B cell (primary cell): ENCODE data around the gene ZNF438. TPM values are rescaled to one million over a fixed set of nuclear protein-coding genes. Genes with fewer than 3 reads are reported as not detected.

Experiments
- ATAC-seq: fragments of 200-7000 bp; cut with Tn5 transposase; one replicate; pipeline ENCODE4 v1.10.0; 2021; ENCODE audit warnings: low read depth, mild to moderate bottlenecking, moderate number of reproducible peaks, moderate library complexity
- CTCF ChIA-PET: fragments of 350-600 bp; sonication (Branson Sonifier 250); formaldehyde crosslinking; loops from one replicate; lab custom pipeline; 2021; ENCODE audit warnings: antibody characterized with exemption, inconsistent platforms; lab: Charles Lee
- POLR2A ChIA-PET: fragments of 350-600 bp; sonication (Branson Sonifier 250); formaldehyde crosslinking; loops from one replicate; lab custom pipeline; 2021; ENCODE audit warnings: antibody characterized with exemption; lab: Charles Lee
- DNase-seq: peaks from one replicate; pipeline ENCODE4 v3.0.0; 2013
- H2AFZ ChIP-seq: 2 replicates; pipeline ENCODE4 v1.6.1; 2012; ENCODE audit warnings: mild to moderate bottlenecking, low read depth, low read length; ENCODE audit not compliant: insufficient read depth, poor library complexity, severe bottlenecking
- H3K27ac ChIP-seq, 2 donors: 1 replicate in 1 of 2; 2 replicates in 1 of 2; pipeline ENCODE4 v1.5.1; 2012 to 2013; ENCODE audit warnings: low read length in 2 of 2, mild to moderate bottlenecking in 2 of 2, moderate library complexity in 1 of 2
- H3K27me3 ChIP-seq, 4 experiments: fragments of 200-600 bp in 1 of 4; sonication (generic) in 1 of 4; replicated peaks in 1 of 4; 1 replicate in 2 of 4; 2 replicates in 2 of 4; pipeline versions ENCODE4 v1.6.1 to v1.7.0; 2013 to 2016; ENCODE audit warnings: low read length in 3 of 4, mild to moderate bottlenecking in 2 of 4, mixed read lengths in 1 of 4, moderate library complexity in 1 of 4; ENCODE audit not compliant: insufficient read depth in 4 of 4, control insufficient read depth in 3 of 4; ENCODE audit errors: control extremely low read depth in 1 of 4
- H3K36me3 ChIP-seq, 2 experiments: replicated peaks in 1 of 2; 1 replicate in 1 of 2; 2 replicates in 1 of 2; pipeline versions ENCODE4 v1.6.1 to v1.7.1; 2013; ENCODE audit warnings: low read length in 1 of 2; ENCODE audit not compliant: insufficient read depth in 2 of 2, control insufficient read depth in 1 of 2; ENCODE audit errors: control extremely low read depth in 1 of 2, extremely low read depth in 1 of 2
- H3K4me1 ChIP-seq, 2 donors: fragments of 200-600 bp in 1 of 2; sonication (generic) in 1 of 2; 1 replicate in 1 of 2; 2 replicates in 1 of 2; pipeline versions ENCODE4 v1.5.1 to v1.6.1; 2013 to 2017; ENCODE audit warnings: low read length in 2 of 2; ENCODE audit not compliant: control insufficient read depth in 2 of 2, insufficient read depth in 2 of 2
- H3K4me2 ChIP-seq: replicated peaks from 2 replicates; pipeline ENCODE3; 2012; ENCODE audit warnings: mild to moderate bottlenecking, low read depth, low read length; ENCODE audit not compliant: poor library complexity, severe bottlenecking
- H3K4me3 ChIP-seq, 5 experiments: fragments of 200-600 bp in 1 of 5; sonication (generic) in 1 of 5; 1 replicate in 3 of 5; 2 replicates in 2 of 5; pipeline versions ENCODE4 v1.5.1 to v1.7.0; 2011 to 2016; ENCODE audit warnings: low read length in 4 of 5, mild to moderate bottlenecking in 4 of 5, low read depth in 2 of 5, control low read depth in 1 of 5, moderate library complexity in 1 of 5; ENCODE audit not compliant: insufficient read depth in 1 of 5; ENCODE audit errors: control extremely low read depth in 1 of 5, extremely low read depth in 1 of 5
- H3K79me2 ChIP-seq: fragments of 200-600 bp; sonication (generic); one replicate; pipeline ENCODE4 v1.6.0; 2016; ENCODE audit warnings: low read length; ENCODE audit not compliant: control insufficient read depth, insufficient read depth
- H3K9ac ChIP-seq: fragments of 200-600 bp; sonication (generic); 2 replicates; pipeline ENCODE4 v1.6.1; 2017; ENCODE audit warnings: mild to moderate bottlenecking, low read length, moderate library complexity
- H3K9me3 ChIP-seq, 3 donors: one replicate each; pipeline versions ENCODE4 v1.6.1 to v1.7.1; 2013; ENCODE audit warnings: low read length in 2 of 3; ENCODE audit not compliant: control insufficient read depth in 2 of 3, insufficient read depth in 1 of 3; ENCODE audit errors: control extremely low read depth in 1 of 3
- H4K20me1 ChIP-seq: 2 replicates; pipeline ENCODE4 v1.6.0; 2012; ENCODE audit warnings: mild to moderate bottlenecking, low read length; ENCODE audit not compliant: insufficient read depth, control insufficient read depth, poor library complexity, severe bottlenecking
- H3K27ac Mint-ChIP-seq: one replicate; pipeline ENCODE4 v1.8.0; 2021; ENCODE audit warnings: mixed read lengths
- H3K27me3 Mint-ChIP-seq: one replicate; pipeline ENCODE4 v1.8.0; 2021; ENCODE audit warnings: mixed read lengths
- H3K4me1 Mint-ChIP-seq: one replicate; pipeline ENCODE4 v1.8.0; 2021; ENCODE audit warnings: mixed read lengths
- H3K4me3 Mint-ChIP-seq: one replicate; pipeline ENCODE4 v1.8.0; 2021; ENCODE audit warnings: mixed read lengths
- H3K9me3 Mint-ChIP-seq: one replicate; pipeline ENCODE4 v1.8.0; 2022; ENCODE audit warnings: mixed read lengths; ENCODE audit not compliant: insufficient read depth
- EZH2 ChIP-seq: IDR thresholded peaks from 2 replicates; pipeline ENCODE4 v1.6.1; 2012; ENCODE audit warnings: borderline replicate concordance, low read depth, mild to moderate bottlenecking, moderate library complexity, low read length; ENCODE audit not compliant: insufficient read depth, poor library complexity, severe bottlenecking
- WGBS: methylation state at CpG from one replicate; pipeline ENCODE4 v1.1.5; 2013; ENCODE audit warnings: missing lambda C conversion rate; ENCODE audit not compliant: insufficient coverage; 5-methylcytosine and 5-hydroxymethylcytosine counted together
- intact Hi-C: fragments of 100-400 bp; cut with micrococcal nuclease; formaldehyde crosslinking; loops from one replicate; pipeline ENCODE4 v1.10.0; 2022
- polyA plus RNA-seq: library from polyadenylated mRNA; depleted of rRNA; stranded (reverse); fragments of >200 nt; gene quantifications from 2 replicates; pipeline ENCODE4 v1.2.3, GENCODE V29; 2012
- total RNA-seq, 2 donors: library from RNA; stranded (reverse); fragments of 120-200 nt in 1 of 2; gene quantifications; 1 replicate in 1 of 2; 2 replicates in 1 of 2; pipeline versions ENCODE4 v1.2.3 to v1.2.4, GENCODE V29; 2013 to 2022
- TF ChIP-seq, protein P1 (sequence below): fragments of 200-600 bp; IDR thresholded peaks from one replicate; pipeline ENCODE4 v1.8.0; 2022; ENCODE audit warnings: antibody characterized with exemption, mild to moderate bottlenecking

The ZNF438 gene
- total and polyA plus RNA-seq, 2 donors (not counting 1 experiment from before 2014, with no cell fraction given), result 2.0 to 3.7 TPM

DNA sequence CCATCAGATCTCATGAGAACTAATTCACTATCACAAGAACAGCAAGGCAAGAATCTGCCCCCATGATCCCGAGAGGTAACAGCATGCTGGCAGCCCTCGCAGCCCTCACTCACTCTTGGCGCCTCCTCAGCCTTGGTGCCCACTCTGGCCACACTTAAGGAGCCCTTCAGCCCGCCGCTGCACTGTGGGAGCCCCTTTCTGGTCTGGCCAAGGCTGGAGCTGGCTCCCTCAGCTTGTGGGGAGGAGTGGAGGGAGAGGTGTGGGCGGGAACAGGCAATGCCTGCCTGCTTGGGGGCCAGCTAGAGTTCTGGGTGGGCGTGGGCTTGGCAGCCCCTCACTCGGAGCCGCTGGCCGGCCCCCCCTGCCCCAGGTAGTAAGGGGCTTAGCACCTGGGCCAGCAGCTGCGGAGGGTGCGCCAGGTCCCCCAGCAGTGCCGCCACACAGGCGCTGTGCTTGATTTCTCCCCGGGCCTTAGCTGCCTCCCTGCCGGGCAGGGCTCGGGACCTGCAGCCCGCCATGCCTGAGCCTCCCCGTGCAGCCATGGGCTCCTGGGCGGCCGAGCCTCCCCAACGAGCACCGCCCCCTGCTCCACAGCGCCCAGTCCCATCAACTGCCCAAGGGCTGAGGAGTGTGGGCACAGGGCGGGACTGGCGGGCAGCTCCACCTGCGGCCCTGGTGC, 24.0 kb upstream of the ZNF438 start:
- H3K27ac ChIP-seq, result no peak overlapping the region
- intact Hi-C loops, result no loop called here
- no peaks in the 10 kb centered on the region for H3K27me3 ChIP-seq
- no peak overlapping the region for H3K4me3 ChIP-seq
- no peaks in the 10 kb centered on the region for H4K20me1 ChIP-seq
- Mint-ChIP-seq H3K4me1 (no peaks in the 10 kb centered on the region), H3K27me3 (peaks cover 12% of the 10 kb centered on the region), H3K27ac (no peak overlapping the region), H3K9me3 (no peaks in the 10 kb centered on the region), H3K4me3 (no peak overlapping the region)
- no peak overlapping the region for H3K4me2 ChIP-seq
- no peaks in the 10 kb centered on the region for H3K79me2 ChIP-seq
- peaks cover 0 to 1% of the 10 kb centered on the region in 2 experiments for H3K36me3 ChIP-seq
- H3K9me3 ChIP-seq, result peaks cover 3 to 7% (median 4%) of the 10 kb centered on the region in 3 donors
- DNase-seq (no peak), ATAC-seq (no peak)
- WGBS, result 92% methylated on average over 25 of the region's 27 CpGs
- no peak overlapping the region for H2AFZ ChIP-seq
- no peak overlapping the region for H3K9ac ChIP-seq
- H3K4me1 ChIP-seq, result no peaks in the 10 kb centered on the region
- CTCF ChIA-PET, result no interaction called here
- POLR2A ChIA-PET, result no interaction called here
- TF ChIP-seq EZH2, result no peak
- TF ChIP-seq, protein P1, sequence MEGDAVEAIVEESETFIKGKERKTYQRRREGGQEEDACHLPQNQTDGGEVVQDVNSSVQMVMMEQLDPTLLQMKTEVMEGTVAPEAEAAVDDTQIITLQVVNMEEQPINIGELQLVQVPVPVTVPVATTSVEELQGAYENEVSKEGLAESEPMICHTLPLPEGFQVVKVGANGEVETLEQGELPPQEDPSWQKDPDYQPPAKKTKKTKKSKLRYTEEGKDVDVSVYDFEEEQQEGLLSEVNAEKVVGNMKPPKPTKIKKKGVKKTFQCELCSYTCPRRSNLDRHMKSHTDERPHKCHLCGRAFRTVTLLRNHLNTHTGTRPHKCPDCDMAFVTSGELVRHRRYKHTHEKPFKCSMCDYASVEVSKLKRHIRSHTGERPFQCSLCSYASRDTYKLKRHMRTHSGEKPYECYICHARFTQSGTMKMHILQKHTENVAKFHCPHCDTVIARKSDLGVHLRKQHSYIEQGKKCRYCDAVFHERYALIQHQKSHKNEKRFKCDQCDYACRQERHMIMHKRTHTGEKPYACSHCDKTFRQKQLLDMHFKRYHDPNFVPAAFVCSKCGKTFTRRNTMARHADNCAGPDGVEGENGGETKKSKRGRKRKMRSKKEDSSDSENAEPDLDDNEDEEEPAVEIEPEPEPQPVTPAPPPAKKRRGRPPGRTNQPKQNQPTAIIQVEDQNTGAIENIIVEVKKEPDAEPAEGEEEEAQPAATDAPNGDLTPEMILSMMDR, result no peak

DNA sequence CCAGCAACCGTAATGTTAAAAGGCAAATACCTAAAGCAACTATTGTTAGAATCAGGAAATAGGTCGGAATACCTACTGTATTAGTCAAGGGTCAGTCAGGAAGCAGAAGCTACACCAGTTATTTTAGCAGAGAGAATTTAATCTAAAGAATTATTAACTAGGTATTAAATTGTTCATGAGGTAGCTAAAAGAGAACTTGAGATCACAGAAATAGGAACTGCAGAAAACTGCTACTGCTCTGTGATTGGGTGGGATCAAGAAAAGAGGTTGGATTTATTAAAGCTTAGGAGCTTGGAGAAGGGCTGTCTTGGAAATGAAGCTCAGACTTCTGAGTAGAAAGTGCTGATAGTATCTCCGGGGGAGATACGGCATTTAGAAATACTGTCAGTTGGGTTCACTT, 20.0 kb upstream of the ZNF438 start:
- no peak overlapping the region for H2AFZ ChIP-seq
- H3K4me1 ChIP-seq, result no peaks in the 10 kb centered on the region
- peaks cover 3 to 14% (median 4%) of the 10 kb centered on the region in 3 donors for H3K9me3 ChIP-seq
- WGBS, result 100% methylated on average over 2 of the region's 4 CpGs
- no peaks in the 10 kb centered on the region for H3K79me2 ChIP-seq
- Mint-ChIP-seq H3K27me3 (no peaks in the 10 kb centered on the region), H3K4me3 (no peak overlapping the region), H3K9me3 (peaks cover 2% of the 10 kb centered on the region), H3K4me1 (peaks cover 2% of the 10 kb centered on the region), H3K27ac (no peak overlapping the region)
- H3K27me3 ChIP-seq, result no peaks in the 10 kb centered on the region
- no peaks in the 10 kb centered on the region for H4K20me1 ChIP-seq
- ATAC-seq (no peak), DNase-seq (no peak)
- intact Hi-C loops, result no loop called here
- H3K4me3 ChIP-seq, result no peak overlapping the region
- ChIA-PET POLR2A (no interaction called here), CTCF (no interaction called here)
- H3K9ac ChIP-seq, result no peak overlapping the region
- TF ChIP-seq, protein P1, result no peak
- TF ChIP-seq EZH2, result no peak
- H3K4me2 ChIP-seq, result no peak overlapping the region
- peaks cover 0 to 1% of the 10 kb centered on the region in 2 experiments for H3K36me3 ChIP-seq
- no peak overlapping the region for H3K27ac ChIP-seq
